Hippocampal formation (tissue), 2 donors: ENCODE measurements around the gene ZNF670.
A peak's percentile ranks its signal among the peaks of the same experiment; 100 is the strongest.

Experiments used
- DNase-seq, 2 donors: peaks; one replicate each; lab custom pipeline; 2025; lab: John Stamatoyannopoulos, UW

Gene ZNF670

DNA sequence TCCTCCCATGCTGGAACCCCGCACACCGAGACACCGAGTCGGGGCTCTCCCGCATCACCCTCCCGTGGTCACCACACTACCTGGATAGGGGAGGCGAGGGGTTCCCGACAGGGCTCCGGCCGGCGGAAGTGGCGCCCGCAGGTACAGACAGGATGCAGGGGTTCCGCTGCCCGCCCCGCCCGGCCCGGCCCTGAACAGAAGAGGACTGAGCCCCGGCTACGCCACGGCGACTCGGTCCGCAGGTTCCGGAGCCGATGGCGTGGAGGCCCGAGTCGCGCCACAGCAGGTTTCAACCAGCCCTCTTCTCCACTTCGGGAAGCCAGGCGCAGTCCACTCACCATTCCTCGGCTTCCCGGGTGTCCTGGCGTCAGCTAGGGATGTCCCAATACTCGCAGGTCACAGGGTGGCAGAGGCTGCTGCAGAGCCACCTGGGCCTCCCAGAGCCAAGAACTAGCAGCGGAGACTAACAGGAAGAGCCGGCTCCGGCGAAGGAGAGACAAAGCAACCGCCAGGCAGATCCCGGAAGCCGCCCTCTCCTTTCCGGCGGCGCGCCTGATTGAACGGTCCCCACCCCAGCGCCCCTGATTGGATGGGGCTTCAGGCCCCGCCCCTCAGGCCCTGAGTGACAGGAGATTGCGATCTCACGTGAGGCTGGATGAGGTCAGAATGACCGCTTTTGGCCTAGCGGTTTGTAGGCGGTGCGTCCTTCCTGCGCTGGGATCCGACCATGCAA, 25.4 kb upstream of the ZNF670 start, which contains the start of gene ZNF669:
Gene ZNF669, minus strand, starts transcription at position 498 of the 733 bp plus-strand sequence. Its CDS starts 157 bp downstream, at position 341.
- DNase-seq: peak; percentile 92 to 97

DNA sequence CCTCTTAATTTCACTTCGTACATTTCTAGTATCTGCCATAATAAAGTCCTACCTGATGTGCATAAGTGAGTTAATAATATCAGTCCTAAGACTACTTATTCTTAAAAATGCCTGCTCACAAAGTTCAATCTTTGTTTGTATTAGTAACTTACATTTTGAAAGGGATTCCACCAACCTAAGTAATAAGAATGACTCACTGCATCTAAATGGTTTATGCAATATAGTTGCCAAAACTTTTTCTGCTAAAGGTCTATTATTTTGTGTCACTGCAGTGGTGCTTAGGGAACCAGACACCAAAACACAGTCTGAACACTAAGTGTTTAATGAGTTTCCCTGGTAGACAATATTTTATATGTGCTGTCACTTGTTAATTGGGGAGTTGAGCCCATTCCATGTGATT, 23.8 kb upstream of the ZNF670 start:
- DNase-seq: no peak

GRCh38 chr1:247100676-247101279, 22.2 kb upstream of the ZNF670 start:
- no peak for DNase-seq

- DNase-seq: no peak
Observed at GRCh38 chr1:247096958-247097357, 18.3 kb upstream of the ZNF670 start.

DNA sequence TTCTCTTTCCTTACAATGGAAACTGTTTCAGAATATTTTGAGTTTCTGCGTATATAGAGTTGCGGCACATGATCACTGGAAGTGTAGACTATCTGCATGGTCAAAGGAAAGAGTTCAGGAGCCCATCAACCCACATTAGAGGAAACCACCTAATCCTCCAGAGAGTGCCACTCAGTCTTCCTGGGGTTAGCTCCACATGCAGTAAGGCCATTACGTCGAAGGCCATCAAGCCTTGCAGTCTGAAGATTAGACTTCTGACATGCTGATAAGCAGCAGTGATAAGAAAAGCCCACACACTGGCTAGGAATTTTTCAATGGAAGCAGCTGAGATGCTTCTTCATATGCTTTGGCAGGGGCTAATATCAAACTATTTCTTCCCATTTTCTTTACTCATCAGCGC, 17.9 kb upstream of the ZNF670 start:
- no peak for DNase-seq

- no peak for DNase-seq
Observed at GRCh38 chr1:247096112-247096511, 17.5 kb upstream of the ZNF670 start.

- DNase-seq: no peak
Observed at GRCh38 chr1:247090455-247090854, 11.8 kb upstream of the ZNF670 start.

DNA sequence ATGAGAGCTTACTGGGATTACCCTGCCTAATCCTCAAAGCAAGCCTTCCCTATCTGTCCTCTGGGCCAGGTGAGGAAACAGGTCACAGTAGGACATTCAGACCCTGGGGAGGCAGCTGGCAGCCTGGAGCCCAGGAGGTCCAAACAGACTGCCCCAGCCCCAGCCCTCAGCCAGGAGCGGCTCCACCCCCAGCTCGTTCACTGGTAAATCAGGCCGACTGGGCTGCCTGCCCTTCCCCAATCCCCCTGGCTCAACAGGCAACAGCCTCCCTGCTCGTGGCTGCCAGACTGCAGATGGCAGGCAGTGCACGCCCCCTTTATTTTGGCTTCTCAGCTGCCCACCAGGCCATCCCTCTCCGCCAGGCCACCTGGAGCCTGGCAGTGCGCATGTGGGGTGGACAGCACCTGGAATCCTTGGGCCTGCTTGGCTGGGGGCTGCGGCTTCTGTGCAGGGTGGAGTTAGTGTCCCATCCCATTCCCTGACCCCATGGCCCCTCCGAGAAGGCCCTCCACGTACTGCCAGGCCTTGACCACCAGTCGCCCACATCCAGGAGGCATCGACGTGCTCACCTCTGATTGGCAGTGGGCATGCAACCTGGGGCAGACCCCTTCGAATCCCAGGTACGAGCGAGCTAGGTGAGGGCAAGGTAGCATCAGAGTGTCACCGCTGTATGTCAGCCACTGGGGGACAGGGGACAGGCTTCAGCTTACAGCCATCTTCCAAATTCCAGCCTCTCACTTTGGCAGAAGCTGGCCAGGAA, 11.2 kb upstream of the ZNF670 start:
- DNase-seq: no peak

- no peak for DNase-seq
Observed at GRCh38 chr1:247088967-247089366, 10.4 kb upstream of the ZNF670 start.

GRCh38 chr1:247087256-247087655, 8.6 kb upstream of the ZNF670 start:
- no peak for DNase-seq

- DNase-seq: no peak
Observed at GRCh38 chr1:247085310-247085709, 6.7 kb upstream of the ZNF670 start.

DNA sequence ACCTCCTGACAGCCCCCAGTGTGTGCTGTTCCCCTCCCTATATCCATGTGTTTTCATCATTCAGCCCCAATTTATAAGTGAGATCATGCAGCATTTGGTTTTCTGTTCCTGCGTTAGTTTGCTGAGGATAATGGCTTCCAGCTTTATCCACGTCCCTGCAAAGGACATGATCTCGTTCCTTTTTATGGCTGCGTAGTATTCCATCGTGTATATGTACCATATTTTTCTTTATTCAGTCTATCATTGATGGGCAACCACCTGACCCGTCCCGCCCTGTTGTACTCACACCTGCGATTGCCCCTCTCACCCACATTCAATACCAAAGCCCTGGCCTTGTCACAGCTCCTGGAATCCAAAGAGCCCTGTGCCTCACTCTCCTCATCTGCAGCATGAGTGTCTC, 6.2 kb upstream of the ZNF670 start:
- no peak for DNase-seq

DNA sequence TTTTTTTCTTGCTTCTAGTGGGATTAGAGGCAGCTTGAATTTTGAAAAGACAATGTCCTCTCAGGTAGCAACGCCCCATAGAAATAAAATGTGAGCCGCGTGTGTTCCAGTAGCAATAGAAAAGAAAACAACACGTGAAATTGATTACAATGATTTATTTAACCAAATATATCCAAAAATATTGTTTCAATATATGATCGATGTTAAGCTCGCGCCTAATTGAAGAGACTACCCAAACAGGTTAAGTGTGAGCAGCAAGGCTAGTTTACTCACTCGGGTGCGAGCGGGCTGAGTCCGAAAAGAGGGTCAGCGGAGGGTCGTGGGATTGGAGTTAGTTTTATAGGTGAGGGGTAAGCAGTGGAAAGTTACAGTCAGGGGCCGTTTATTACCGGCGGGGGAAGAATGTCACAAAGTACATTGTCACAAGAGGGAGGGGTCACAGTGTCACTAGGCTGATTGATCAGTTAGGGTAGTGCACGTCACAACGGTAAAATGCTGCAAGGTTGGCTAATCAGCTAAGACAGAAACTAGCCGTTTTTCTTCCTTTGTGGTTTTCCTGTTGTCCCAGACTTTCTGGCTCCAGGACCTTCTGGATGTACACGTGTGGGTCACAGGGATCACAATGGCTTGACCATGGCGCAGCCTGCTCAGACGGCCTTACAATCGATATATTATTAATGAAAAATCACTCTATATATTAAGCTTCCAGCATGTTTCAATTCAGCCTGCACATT, 697 bp upstream of the ZNF670 start:
- DNase-seq: no peak

DNA sequence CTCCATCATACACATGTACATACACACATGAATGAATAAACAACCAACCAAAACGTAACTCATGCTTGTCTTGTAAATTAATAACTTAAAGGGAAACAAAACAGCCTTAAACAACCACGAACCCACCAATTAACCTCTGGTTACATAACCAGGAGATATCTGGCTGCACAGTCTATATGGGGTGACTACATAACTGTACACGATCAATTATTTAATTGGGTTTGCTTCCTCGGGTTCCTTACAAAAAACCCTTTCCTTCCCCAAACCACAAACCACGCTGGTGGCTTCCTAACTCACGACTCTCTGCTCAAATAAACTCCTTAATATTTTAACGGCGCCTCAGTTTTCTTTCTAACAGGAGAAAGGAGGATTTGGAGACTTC, 744 bp downstream of the ZNF670 start:
- no peak for DNase-seq

DNA sequence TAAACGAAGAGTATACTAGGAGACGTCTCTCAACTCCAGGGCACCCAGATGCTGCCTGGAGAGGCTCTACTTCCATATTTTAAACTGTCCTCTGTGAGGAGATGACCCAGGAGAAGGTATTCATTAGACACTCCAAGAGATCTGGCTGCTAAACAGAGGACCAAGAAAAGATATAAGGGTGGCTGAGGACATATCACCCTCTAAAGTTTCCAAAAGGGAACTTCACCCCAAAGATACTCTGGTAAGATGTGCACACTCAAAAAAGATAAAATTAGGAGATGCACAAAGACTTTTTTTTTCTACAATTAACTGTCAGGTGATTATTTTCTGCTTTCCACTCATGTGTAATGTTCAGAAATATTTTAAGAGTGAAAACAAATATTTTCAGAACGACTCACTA, 1.4 kb downstream of the ZNF670 start:
- no peak for DNase-seq

- DNase-seq: no peak
Observed at GRCh38 chr1:247070645-247071044, 8.0 kb downstream of the ZNF670 start.

DNA sequence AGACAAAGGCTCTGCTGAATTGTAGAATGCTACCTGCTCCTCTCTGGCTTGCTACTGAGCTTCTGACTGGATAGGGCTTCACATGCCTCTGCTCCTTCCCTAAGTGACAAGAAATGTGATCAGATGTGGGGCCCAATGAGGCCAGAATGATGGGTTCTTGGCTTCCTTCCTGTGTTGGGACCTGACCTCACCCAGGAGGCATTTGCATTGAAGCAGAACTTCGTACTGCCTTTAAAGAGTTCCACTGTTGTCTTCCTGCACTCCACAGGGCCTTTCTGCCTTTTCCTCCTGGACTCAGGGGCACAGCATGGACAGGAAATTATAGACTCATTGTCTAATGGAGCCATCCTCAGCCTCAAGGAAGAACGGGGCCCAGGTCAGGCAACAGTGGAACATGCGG, 14.3 kb downstream of the ZNF670 start:
- DNase-seq: no peak

GRCh38 chr1:247060771-247061170, 17.8 kb downstream of the ZNF670 start:
- no peak for DNase-seq

DNA sequence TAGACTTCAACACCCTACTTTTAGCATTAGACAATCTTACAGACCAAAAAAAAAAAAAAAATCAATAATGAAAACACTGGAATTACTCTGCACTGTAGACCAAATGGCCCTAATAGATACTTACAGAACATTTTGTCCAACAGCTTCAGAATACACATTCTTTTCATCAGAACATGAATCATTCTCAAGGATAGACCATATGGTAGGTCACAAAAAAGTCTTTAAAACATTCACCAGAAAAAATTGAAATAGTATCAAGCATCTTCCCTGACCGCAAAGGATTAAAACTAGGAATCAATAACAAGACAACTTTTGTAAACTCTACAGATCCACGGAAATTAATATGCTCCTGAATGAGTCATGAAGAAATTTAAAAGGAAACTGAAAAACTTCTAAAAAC, 22.5 kb downstream of the ZNF670 start:
- no peak for DNase-seq

DNA sequence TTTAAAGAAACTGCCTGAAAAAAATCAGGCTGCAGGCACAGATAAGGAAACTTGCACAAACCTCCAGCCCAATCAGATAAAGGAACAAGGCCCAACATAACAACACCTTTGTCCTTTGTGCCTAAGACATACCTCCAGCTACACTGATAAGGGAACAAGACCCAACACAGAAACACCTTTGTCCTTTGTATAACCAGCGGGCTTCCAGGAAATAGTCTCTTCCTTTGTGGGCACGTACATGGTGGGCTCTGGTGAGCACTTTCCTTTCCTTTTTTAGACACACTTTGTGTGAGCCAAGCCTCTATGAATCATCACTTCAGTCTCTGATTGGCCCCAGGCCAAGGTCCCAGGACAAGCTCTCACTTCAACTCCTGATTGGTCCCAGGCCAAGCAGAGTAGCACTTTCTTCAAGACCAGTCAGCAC, 23.6 kb downstream of the ZNF670 start:
- no peak for DNase-seq

- no peak for DNase-seq
Observed at GRCh38 chr1:247047702-247048101, 30.9 kb downstream of the ZNF670 start.

GRCh38 chr1:247047260-247047659, 31.4 kb downstream of the ZNF670 start:
- no peak for DNase-seq
